Small intestine (tissue), 7 donors: Measurements from ENCODE around the gene IFNAR2. TPM values are rescaled to one million over a fixed set of nuclear protein-coding genes. Genes with fewer than 3 reads are reported as not detected.

Source experiments
- DNase-seq, 2 donors: peaks; one replicate each; pipeline versions ENCODE4 v3.0.0 to v3.0.0-alpha.2; 2013
- FAIRE-seq: peaks from 2 replicates; lab custom pipeline; 2012; peaks lifted over from hg19 to GRCh38; lab: Jason Lieb, UNC
- H3K27ac ChIP-seq, 3 donors: one replicate each; pipeline ENCODE4 v1.5.1; 2013; ENCODE audit warnings: low read length in 2 of 3, mild to moderate bottlenecking in 2 of 3, control low read depth in 1 of 3, inconsistent platforms in 1 of 3, low read depth in 1 of 3, moderate library complexity in 1 of 3
- H3K27me3 ChIP-seq, 3 donors: one replicate each; pipeline ENCODE4 v1.6.1; 2013; ENCODE audit warnings: low read length in 3 of 3, inconsistent platforms in 1 of 3; ENCODE audit not compliant: control insufficient read depth in 3 of 3, insufficient read depth in 3 of 3
- H3K36me3 ChIP-seq, 3 donors: one replicate each; pipeline ENCODE4 v1.6.1; 2013; ENCODE audit warnings: low read length in 3 of 3, inconsistent platforms in 1 of 3, low read depth in 1 of 3, mild to moderate bottlenecking in 1 of 3, moderate library complexity in 1 of 3; ENCODE audit not compliant: control insufficient read depth in 3 of 3, insufficient read depth in 2 of 3
- H3K4me1 ChIP-seq, 3 donors: one replicate each; pipeline ENCODE4 v1.6.1; 2013; ENCODE audit warnings: low read length in 2 of 3, inconsistent platforms in 1 of 3, low read depth in 1 of 3, mild to moderate bottlenecking in 1 of 3, moderate library complexity in 1 of 3; ENCODE audit not compliant: control insufficient read depth in 3 of 3, insufficient read depth in 2 of 3
- H3K4me3 ChIP-seq, 3 donors: one replicate each; pipeline ENCODE4 v1.5.1; 2013; ENCODE audit warnings: low read length in 3 of 3, control low read depth in 1 of 3, inconsistent platforms in 1 of 3, low read depth in 1 of 3, mild to moderate bottlenecking in 1 of 3, moderate library complexity in 1 of 3
- H3K9me3 ChIP-seq, 2 donors: one replicate each; pipeline ENCODE4 v1.6.1; 2013; ENCODE audit warnings: low read depth in 1 of 2, low read length in 1 of 2; ENCODE audit not compliant: control insufficient read depth in 2 of 2, insufficient read depth in 1 of 2
- WGBS, 3 donors: extraction: QIAGEN DNeasy Blood & Tissue Kit; methylation state at CpG; one replicate each; pipeline ENCODE4 v1.1.7; 2013; 5-methylcytosine and 5-hydroxymethylcytosine counted together
- polyA plus RNA-seq, 4 donors: library from polyadenylated mRNA; stranded (reverse) in 3 of 4; unstranded in 1 of 4; fragments of 200-250 nt in 3 of 4; fragments of 120-200 nt in 1 of 4; gene quantifications; one replicate each; pipeline versions ENCODE4 v1.2.1 to v1.2.3, GENCODE V29; 2013
- donor health status: healthy with polysubstance abuse.
- donor health status: control.
- donor health status: control.
- donor health status: Bipolar disorder and iron deficiency.
- donor health status: healthy.

The IFNAR2 gene
- polyA plus RNA-seq, 4 donors, result 4.9 to 29.7 (median 14.2) TPM

GRCh38 chr21:33198346-33199099 is 31.2 kb upstream of the IFNAR2 start:
- WGBS, 3 donors, result 69 to 74% (median 70%) methylated on average over 9 of the region's 9 CpGs
- Histone ChIP-seq H3K27me3 (no peaks in the 10 kb centered on the region), H3K4me1 (peaks cover 7 to 31% (median 10%) of the 10 kb centered on the region in 3 donors), H3K36me3 (no peaks in the 10 kb centered on the region), H3K27ac (peak overlapping the region in 1 of 3 donors; percentile 9), H3K4me3 (no peak overlapping the region), H3K9me3 (no peaks in the 10 kb centered on the region)
- DNase-seq (peak in 1 of 2 donors; percentile 19), FAIRE-seq (no peak)

GRCh38 chr21:33199100-33199464 is 30.7 kb upstream of the IFNAR2 start:
- WGBS, 3 donors, result 64 to 80% (median 79%) methylated on average over 6 of the region's 6 CpGs
- no peak for DNase-seq
- Histone ChIP-seq H3K36me3 (no peaks in the 10 kb centered on the region), H3K4me3 (no peak overlapping the region), H3K9me3 (no peaks in the 10 kb centered on the region), H3K27me3 (no peaks in the 10 kb centered on the region), H3K4me1 (peaks cover 7 to 31% (median 10%) of the 10 kb centered on the region in 3 donors), H3K27ac (peak overlapping the region in 1 of 3 donors; percentile 9)
- FAIRE-seq, result no peak

- Histone ChIP-seq H3K27me3 (no peaks in the 10 kb centered on the region), H3K4me1 (peaks cover 7 to 34% (median 10%) of the 10 kb centered on the region in 3 donors), H3K9me3 (no peaks in the 10 kb centered on the region), H3K4me3 (no peak overlapping the region), H3K36me3 (no peaks in the 10 kb centered on the region), H3K27ac (peak overlapping the region in 1 of 3 donors; percentile 15)
- WGBS, 3 donors, result 18 to 20% (median 20%) methylated on average over 8 of the region's 8 CpGs
- peak; percentile 94 to 96 for DNase-seq
- no peak for FAIRE-seq
Measured at GRCh38 chr21:33199516-33200217, 30.1 kb upstream of the IFNAR2 start.

DNA sequence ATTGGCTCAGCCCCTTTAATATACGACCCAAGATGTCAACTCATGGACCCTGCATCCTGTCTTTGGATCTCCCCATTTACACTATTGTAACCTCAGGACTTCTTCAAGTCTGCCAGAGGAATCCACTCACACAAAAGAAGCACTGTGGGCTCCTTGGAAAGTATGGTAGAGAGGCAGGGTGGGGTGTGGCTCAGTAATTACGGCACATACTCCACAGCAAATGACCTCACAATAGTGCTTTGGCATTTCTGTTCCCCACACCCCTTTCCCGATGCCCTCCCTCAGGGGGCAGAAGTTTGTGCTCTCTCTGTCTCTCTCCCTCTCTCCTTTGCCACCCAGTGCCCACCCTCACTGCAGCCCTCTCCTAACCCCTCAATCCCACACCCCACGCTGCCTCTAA is 27.8 kb upstream of the IFNAR2 start:
- DNase-seq (peak; percentile 60 to 72), FAIRE-seq (no peak)
- peaks cover 0 to 2% of the 10 kb centered on the region in 2 donors for H3K9me3 ChIP-seq
- H3K27ac ChIP-seq, result peak overlapping the region in 2 of 3 donors; percentile 33 to 97
- no peaks in the 10 kb centered on the region for H3K36me3 ChIP-seq
- H3K27me3 ChIP-seq, result no peaks in the 10 kb centered on the region
- no peak overlapping the region for H3K4me3 ChIP-seq
- H3K4me1 ChIP-seq, result peaks cover 9 to 46% (median 11%) of the 10 kb centered on the region in 3 donors
- 55 to 67% (median 64%) methylated on average over 4 of the region's 4 CpGs for WGBS, 3 donors

- Histone ChIP-seq H3K27me3 (no peaks in the 10 kb centered on the region), H3K4me3 (no peak overlapping the region), H3K9me3 (peaks cover 0 to 8% of the 10 kb centered on the region in 2 donors), H3K36me3 (no peaks in the 10 kb centered on the region), H3K27ac (peak overlapping the region; percentile 96 to 99 (median 97)), H3K4me1 (peaks cover 9 to 42% (median 11%) of the 10 kb centered on the region in 3 donors)
- 66 to 75% (median 71%) methylated on average over 15 to 16 of the region's 16 CpGs for WGBS, 3 donors
- no peak for FAIRE-seq
- no peak for DNase-seq
Measured at GRCh38 chr21:33202464-33203363, 27.0 kb upstream of the IFNAR2 start.

DNA sequence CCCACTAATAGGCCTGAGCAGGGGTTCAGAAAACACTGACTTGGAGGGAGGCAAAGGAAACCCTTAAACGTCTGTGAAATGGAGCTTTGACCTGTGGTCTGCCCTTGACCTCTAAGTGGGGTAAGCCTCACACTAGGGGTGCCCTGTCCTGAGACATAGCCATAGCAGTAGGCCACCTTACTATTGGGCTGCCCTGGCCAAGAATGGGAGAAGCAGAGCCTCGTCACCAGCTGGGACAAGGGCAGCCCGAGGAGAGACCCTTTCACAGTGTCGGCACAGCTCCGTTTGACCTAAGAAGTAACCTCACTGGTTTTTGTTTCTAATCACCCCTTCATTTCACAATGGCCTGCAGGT is 26.4 kb upstream of the IFNAR2 start:
- FAIRE-seq (no peak), DNase-seq (no peak)
- Histone ChIP-seq H3K27ac (peak overlapping the region; percentile 96 to 99 (median 97)), H3K9me3 (peaks cover 0 to 10% of the 10 kb centered on the region in 2 donors), H3K36me3 (no peaks in the 10 kb centered on the region), H3K27me3 (no peaks in the 10 kb centered on the region), H3K4me3 (no peak overlapping the region), H3K4me1 (peaks cover 9 to 40% (median 9%) of the 10 kb centered on the region in 3 donors)
- 10 to 48% (median 35%) methylated on average over 5 of the region's 5 CpGs for WGBS, 3 donors

DNA sequence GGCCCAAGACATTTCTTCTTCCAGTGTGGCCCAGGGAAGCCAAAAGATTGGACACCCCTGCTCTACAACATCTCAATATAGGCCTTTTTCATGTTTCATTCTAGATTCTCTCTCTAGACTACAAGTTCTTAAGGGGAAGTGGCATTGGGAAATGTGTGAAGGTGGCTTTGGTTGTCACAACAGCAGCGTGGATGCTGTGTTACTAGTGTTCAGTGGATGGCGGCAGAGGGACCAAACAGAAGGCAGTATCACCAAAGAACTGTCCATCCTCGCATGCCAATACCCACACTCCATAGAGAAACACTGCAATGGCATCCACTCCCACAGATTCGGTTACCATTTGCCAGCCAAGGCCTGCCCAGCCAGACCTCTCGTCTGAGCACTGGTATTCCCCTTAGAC is 24.3 kb upstream of the IFNAR2 start:
- WGBS, 3 donors, result 71 to 88% (median 80%) methylated on average over 5 of the region's 5 CpGs
- FAIRE-seq, result no peak

More for the DNA sequence above, 24.3 kb upstream of the IFNAR2 start:
- Histone ChIP-seq H3K4me1 (peaks cover 9 to 40% (median 12%) of the 10 kb centered on the region in 3 donors), H3K36me3 (no peaks in the 10 kb centered on the region), H3K9me3 (peaks cover 0 to 14% of the 10 kb centered on the region in 2 donors), H3K4me3 (no peak overlapping the region), H3K27ac (peak overlapping the region; percentile 27 to 97 (median 33)), H3K27me3 (no peaks in the 10 kb centered on the region)
- DNase-seq, result no peak
